ENCODE results near the gene NCEH1.

NCEH1 gene

DNA sequence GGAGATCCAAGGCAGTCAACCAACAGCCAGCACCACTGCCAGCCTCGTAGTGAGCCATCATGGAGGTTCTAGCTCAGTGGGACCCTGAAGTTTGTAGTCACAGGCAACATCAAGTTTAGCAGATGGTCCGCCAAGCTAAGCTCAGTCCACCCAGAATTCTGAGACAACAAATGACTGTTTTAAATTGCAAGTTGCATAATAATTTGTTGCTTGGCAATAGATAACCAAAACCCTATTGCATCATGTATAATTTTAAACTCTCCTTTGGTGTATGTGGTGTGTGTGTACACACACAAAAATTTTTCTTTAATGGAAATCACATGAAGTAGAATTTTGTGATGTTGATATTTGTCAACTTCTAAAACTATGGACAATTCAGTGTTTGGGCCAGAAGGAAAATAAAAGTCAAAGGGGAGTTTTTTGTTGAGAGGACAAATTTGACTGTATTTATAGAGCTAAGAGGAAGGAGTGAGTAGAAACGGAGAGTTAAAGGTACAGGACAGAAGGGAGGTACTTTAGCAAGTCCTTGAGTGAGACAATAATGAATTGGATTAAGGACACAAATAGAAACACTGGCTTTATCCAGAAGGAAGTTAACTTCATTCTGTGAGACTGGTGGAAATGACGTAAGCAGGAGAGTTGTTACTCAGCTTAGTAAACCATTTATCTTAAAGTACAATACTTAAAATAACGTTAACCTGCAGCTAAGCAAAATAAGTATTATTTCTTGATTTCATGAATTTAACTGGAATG is 83.6 kb downstream of the NCEH1 start:
- no peak for TF ChIP-seq ZNF274 (IDR thresholded peaks at IDR 0.05; ENCODE audit: low read depth, low read length)
- H3K4me3 ChIP-seq (ENCODE audit: low read length), result no peak overlapping the region

DNA sequence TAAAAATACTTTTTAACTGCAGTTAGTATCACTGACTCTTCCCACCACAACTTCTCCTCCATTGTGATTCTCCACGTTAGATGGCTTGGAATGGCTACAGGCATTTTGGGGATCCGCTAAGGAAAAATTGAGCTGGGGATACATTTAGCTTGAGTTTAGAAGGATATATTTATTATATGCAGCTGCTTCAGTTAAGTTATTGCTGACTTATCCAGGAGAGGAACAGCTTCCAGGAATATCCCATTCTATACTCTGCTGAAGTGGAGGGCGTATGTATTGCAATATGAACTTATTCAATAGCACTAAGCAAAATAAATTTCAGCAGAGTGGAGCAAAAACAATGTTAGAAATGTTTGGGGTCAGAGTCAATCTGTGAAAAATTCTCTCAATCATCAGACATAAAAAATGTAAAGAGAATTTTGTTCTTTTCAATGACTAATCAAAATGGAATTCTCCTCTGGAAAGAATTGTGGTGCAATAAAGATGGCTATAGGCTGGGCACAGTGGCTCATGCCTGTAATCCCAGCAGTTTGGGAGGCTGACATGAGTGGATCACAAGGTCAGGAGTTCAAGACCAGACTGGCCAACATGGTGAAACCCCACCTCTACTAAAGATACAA is 84.7 kb downstream of the NCEH1 start:
- no peak for TF ChIP-seq ZNF274 (IDR thresholded peaks at IDR 0.05; ENCODE audit: low read depth, low read length)
- no peak overlapping the region for H3K4me3 ChIP-seq (ENCODE audit: low read length)

DNA sequence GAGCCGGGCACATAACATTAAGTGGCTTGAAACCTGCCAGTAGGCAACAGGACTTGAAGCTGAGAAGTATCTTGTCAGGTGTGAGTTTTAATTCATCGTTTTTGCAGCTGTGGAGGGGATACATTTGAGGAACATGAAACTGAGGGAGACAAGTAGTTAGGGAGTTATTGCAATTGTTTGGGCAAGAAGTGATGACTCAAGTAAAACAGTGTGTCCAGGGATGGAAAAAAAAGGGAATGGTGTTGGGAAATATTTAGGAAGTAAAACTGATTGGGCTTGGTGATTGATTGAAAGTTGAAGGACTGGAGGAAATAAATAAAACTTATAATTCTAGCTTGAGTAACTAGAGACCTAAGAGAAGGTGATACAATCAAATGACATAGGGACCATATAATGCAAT is 85.5 kb downstream of the NCEH1 start:
- H3K4me3 ChIP-seq (ENCODE audit: low read length), result no peak overlapping the region
- no peak for TF ChIP-seq ZNF274 (IDR thresholded peaks at IDR 0.05; ENCODE audit: low read depth, low read length)

DNA sequence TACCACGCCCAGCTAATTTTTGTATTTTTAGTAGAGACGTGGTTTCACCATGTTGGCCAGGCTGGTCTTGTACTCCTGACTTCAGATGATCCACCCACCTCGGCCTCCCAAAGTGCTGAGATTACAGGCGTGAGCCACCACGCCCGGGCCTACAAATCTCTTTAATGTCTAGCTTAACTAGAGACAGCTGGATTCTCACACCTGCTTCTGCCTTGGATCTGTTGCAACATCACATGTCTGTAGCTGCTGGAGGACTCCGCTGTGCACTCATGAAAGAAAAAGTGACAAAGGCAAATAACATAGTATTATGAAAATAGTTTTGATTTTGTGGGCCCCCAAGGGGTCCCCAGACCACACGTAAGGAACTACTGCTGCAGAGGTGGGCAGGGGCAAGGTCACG is 85.9 kb downstream of the NCEH1 start:
- no peak for TF ChIP-seq ZNF274 (IDR thresholded peaks at IDR 0.05; ENCODE audit: low read depth, low read length)
- H3K4me3 ChIP-seq (ENCODE audit: low read length), result no peak overlapping the region

DNA sequence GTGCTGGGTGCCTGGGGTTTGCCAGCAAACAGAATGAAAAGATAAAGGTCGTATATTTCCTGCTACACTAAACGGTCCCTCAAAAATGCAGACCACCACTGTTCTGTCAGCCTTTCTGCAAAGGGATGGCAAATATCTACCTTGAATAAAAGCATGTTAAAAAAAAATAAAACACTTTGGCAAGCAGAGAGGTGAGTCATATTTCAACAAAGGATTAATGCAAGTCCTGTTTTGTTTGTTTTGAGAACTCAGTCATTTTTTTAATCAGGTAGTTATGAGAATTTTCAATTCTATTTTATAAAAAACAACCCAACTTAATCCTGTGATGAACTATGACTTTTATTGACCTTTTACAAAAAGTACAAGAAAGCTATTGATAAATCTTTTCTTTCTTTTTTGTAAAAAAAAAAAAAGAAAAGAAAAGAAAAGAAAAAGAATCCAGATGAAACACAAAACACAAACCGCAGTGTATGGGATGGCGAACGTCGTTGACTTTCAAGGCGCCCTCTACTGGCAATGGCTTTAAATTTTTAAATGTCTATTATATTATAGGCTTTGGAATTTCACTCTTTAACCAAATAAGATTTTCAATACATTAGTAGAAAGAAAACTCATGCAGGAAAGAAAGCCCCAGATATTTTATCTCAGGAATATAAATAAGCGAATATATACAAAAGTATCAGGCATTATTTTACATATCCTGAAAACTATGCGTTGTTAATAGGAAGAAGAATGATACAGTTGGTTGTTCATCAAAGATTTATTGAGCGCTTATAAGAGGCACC is 87.8 kb downstream of the NCEH1 start:
- no peak for TF ChIP-seq ZNF274 (IDR thresholded peaks at IDR 0.05; ENCODE audit: low read depth, low read length)
- no peak overlapping the region for H3K4me3 ChIP-seq (ENCODE audit: low read length)

DNA sequence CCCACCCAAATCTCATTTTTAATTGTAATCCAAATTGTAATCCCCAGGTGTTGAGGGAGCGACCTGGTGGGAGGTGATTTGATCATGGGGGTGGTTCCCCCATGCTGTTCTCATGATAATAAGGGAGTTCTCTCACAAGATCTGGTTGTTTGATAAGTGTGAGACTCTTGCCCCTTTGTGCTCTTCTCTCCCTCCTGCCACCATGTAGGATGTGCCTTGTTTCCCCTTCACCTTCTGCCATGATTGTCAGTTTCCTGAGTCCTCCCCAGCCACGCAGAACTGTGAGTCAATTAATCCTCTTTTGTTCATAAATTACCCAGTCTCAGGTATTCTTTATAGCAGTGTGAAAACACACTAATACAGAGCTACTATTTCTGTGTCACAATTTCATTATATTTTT is 88.7 kb downstream of the NCEH1 start:
- no peak for TF ChIP-seq ZNF274 (IDR thresholded peaks at IDR 0.05; ENCODE audit: low read depth, low read length)
- H3K4me3 ChIP-seq (ENCODE audit: low read length), result no peak overlapping the region

DNA sequence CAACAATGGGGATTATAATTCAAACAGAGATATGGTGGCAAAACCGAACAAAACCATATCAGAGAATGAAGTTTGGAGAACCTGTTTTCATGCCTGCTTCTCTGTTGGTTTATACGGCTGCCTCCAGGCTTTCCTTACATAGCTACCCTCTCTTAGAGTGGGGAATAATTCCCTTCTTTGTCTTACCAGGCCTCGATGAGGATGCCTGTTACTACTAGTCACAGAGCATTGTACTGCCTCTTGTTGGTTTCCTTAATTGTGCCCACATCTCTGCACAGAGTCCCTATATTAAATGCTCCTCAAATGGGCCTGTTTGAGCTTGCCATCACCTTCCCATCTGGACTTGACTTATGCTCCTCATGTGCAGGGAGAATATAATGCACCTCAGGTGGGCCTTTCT is 92.9 kb downstream of the NCEH1 start:
- H3K4me3 ChIP-seq (ENCODE audit: low read length), result no peak overlapping the region
- no peak for TF ChIP-seq ZNF274 (IDR thresholded peaks at IDR 0.05; ENCODE audit: low read depth, low read length)

DNA sequence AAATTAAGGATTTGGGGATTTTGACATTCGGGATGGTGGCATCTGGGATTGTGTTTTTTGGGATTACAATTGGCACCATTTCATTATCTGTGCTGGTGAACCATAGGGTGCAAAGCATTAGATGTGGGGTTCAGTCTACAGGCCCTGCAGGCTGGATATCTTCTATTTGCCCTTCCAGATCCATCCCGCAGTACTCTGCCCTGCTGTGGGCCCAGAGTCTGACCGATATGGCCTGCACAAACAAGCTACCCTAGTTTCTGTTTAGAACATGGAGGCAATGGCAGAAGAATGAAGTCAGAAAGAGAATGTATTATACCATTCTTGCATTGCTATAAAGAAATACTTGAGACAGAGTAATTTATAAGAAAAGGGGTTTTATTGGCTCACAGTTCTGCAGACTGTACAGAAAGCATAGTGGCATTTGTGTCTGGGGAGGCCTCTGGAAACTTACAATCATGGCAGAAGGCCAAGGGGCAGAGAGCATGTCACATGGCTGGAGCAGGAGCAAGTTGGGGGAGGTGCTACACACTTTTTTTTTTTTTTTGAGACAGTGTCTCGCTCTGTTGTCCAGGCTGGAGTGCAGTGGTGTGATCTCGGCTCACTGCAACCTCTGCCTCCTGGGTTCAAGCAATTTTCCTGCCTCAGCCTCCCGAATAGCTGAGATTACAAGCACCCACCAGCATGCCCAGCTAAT is 93.7 kb downstream of the NCEH1 start:
- TF ChIP-seq ZNF274 (IDR thresholded peaks at IDR 0.05; ENCODE audit: low read depth, low read length), result no peak
- no peak overlapping the region for H3K4me3 ChIP-seq (ENCODE audit: low read length)

DNA sequence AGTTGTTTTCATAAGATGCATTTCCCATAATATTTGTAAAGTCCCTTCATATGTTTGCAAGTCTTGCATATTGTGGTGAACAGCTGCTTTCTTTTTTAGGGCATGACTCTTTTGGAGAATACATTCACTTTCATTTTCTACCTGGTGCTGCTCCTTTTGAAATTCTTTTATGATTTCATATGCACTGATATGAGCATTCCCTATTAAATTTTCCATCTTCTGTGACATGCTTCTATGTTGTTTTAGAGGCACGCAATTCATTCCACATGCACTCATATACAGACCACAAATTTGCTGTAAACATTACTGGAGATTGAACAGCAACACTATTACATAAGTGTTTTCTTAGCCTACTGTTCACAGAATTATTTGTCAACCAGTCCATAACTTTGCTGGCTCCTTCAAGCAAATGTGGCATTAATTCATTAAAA is 94.8 kb downstream of the NCEH1 start:
- no peak overlapping the region for H3K4me3 ChIP-seq (ENCODE audit: low read length)
- no peak for TF ChIP-seq ZNF274 (IDR thresholded peaks at IDR 0.05; ENCODE audit: low read depth, low read length)

DNA sequence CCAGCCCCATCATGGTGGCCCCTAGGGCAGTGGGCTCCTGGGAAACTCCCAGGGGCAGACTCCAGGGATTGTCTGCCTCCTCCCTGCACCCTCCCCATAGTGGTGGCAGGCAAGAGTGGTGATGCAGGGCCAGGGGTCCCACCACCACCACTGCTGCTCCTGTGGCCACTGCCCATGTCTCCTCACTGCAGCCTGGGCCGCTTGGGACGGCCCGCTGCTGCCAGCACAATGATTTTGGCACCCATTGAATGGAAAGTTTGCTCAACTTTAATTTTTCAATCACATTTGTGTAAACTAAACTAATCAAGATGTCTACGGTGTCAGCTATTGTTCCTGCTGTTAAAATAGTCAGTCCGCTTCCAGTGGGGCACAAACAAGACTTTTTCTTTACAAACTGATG is 95.6 kb downstream of the NCEH1 start:
- TF ChIP-seq ZNF274 (IDR thresholded peaks at IDR 0.05; ENCODE audit: low read depth, low read length), result no peak
- H3K4me3 ChIP-seq (ENCODE audit: low read length), result no peak overlapping the region

DNA sequence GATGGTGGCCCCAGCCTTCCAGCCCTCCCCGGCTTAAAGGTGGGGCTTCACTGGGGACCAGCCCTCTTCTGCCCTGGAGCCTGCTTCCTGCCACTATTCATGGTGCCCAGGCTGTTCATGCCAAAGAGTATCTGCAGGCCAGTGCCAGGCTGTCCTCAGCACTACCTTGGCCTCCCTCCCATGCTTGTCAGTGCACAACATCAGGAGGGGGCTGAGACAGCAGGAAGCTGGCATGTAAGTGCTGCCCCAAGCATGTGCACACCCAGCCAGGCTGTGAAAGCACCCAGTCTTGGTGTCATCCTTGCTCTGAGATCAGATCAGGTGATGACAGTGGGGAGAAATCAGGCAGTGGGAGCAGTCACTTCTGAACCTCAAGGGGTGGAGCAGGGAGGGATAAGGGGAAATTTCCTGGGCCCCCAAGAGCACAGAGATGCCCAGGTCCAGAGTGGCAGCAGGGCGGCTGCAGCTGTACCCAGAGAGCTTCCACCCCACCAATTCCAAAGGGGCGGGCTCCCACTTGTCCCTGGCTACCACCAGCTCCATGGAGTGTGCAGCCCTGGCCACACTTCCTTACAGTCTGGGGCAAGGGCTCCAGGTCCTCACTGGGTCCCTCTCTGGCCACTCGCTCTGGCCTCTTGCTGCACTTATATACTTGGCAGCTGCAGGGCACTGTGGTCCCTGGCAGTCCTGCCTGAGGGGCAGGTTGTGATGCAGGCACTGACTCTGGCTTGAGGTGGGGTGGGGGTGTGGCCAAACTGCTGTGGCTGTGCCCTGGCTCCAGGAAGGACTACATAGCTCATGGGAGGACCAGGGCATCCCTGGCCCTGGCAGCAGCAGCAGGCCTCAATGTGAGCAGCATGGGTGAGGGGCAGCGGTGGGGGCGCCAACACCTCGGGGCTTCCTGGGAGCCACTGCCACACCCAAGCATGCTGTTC is 96.3 kb downstream of the NCEH1 start:
- H3K4me3 ChIP-seq (ENCODE audit: low read length), result no peak overlapping the region
- TF ChIP-seq ZNF274 (IDR thresholded peaks at IDR 0.05; ENCODE audit: low read depth, low read length), result no peak

DNA sequence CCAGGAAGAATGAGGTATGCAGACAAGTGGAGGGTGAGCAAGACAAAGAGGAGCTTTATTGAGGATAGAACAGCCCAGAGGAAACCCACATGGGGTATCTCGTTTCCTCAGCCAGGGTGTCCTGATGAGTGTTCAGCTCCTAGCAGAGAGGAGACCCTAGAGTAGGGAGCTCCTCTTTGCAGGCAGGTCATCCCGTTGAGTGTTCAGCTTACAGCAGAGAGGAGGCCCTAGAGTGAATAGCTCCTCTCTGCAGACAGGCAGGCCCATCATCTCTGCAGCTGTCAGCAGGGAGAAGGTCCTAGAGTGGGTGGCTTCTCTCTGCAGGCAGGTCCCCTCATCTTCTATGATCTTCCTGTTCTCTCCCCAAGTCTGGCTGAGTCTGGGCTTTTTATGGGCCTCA is 97.0 kb downstream of the NCEH1 start:
- TF ChIP-seq ZNF274 (IDR thresholded peaks at IDR 0.05; ENCODE audit: low read depth, low read length), result no peak
- no peak overlapping the region for H3K4me3 ChIP-seq (ENCODE audit: low read length)

All from GM08714 (cell line).